Measurements from ENCODE around the gene DNHD1. TPM values are rescaled to one million over a fixed set of nuclear protein-coding genes. Genes with fewer than 3 reads are reported as not detected.

DNHD1 gene, protein sequence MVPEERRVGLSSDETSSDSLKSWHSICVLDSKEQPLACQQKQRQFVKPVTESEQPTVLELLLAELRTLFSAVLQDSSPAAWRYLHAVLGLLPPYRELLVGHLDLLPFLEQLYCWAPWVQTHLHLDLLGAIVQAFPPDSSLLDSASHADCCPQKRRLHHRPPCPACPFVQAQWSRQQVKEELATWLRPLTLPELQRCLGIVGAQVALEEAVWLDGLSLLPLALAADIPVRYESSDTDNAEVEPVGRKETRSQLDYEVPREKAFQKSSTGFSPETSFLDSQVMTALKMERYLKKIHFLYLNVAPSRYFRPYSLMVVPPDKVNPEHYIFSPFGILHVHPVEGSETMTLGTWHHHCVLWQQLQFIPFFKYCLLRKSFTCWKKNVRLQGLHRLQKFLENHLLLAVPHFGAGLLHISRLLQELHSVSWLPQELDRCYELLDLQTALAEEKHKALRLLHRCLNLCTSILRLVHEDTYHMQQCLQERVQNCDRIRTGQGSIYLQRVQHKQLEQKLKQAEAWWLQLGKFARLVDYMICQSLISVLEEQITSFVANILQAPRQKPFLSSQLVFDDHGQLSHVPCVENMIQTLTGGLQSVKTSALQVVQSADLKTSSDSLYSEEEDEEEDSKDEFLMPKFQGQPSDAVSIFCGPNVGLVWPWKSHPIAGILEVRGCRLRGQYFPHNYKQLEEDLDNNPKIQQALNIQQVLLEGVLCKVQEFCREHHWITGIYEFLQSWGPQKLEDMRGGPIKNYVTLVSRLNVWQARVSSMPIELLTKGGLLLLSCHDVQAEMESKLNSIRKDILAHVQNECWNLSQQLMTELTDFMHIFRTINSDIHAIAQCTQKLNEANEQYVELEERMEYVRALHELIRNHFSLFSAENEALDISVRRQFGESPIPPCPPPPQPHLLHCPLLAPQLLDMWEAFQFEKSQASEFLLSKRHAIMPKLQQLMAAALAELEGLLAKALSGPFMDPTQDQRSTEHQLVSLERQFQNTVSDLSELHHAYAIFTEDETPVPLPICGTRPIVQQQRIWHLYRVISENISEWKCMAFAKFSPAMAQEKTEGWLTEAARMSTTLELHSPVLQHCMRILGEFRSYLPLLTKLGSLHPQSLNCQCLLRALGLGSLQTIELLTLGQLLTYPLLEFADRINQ (N-terminal part only)
- total RNA-seq = 6.5 TPM

GRCh38 chr11:6497069-6497839 lies at the start of gene DNHD1:
Gene DNHD1 (plus strand): TSS chr11:6497280. CDS start chr11:6498216, 936 bp downstream.

DNA sequence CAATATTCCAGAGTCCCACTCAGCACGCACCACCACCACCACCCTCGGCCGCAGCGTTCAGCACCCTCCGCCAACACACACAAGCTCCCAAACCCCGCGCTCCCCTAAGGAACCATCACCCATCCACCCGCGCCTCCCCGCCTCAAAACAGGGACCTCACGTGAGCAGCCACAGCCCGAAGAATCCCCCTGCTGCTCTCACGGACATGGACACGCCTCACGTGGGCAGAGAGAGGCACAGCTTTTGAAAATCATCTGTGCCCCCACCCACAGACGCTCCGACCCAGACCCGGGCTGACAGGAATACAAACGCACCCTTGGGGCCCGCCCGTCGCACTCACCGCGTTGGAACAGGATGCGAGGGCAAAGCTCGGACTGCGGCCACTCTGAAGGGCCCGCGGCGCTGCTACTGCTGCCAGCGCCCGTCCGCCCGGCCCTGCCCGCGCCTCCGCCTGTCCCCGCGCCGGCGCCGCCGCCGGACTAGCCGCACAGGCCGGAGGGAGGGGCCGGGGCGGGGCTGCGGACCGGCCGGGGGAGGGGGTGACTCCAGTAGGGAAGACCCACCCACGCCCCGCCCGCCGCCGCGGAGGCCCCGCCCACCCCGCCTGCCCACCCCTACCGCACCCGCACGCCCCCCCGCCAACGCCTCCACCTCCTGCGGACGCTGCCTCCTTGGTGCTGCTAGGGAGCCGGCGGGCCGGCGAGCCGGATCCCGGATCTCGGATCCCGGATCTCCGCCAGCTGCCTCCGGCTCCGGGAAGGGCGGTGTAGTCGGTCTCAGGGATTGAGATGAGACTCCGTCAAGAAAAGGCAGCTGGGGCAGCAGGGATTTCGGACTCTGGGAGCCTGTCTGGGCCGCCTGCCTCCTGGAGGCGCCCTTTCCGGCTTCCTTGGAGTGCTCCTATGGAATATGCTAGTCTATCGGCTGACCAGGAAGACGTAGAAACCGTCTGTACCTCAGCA lies 23.3 kb upstream of the DNHD1 start, which contains the start of gene TRIM3:
TSS of gene TRIM3 (minus strand) at position 491 of the 962 bp plus-strand sequence. CDS start 8,246 bp downstream, outside the sequence.

DNA sequence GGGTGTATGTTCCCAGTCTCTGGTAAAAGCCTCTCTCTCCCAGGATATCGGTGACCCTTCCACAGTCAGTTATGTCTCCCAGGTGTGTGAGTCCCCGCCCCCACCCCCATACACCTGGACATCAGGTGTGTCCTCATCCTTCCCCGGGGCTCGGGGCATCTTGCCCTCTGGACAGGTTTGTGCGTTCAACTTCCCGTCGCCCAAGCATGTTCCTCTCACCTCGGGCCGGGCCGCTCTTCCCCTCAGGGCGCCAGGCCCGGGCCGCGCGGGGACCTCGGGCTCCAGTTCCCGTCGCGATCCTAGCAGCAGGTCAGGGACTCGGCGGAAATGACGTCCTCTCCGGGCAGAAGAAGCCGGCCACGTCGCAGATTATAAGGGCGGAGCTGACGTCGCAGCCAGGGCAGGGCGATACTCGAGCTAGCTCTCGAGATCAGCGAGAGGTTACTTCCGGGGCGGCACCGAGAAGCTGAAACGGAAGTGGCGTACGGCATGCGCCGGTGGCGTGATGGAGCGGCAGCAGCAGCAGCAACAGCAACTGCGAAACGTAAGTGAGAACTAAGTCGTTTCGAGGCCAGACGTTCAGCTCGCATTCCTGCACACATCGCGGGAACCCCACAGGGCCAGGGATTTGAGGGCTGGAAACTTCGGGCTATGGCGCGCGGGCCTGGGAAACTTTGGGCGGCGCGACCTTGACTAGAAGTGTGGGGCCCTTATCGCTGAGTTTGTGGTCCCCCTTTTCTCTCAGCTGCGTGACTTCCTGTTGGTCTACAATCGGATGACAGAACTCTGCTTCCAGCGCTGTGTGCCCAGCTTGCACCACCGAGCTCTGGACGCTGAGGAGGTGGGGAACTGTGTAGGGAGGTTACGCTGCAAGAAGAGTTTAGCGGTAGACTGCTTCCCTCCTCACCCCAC lies 15.8 kb upstream of the DNHD1 start, which contains the start of the genes ARFIP2 and TIMM10B:
TSS of gene ARFIP2 (minus strand) at position 320 of the 912 bp plus-strand sequence. CDS start 910 bp downstream, outside the sequence.
TSS of gene TIMM10B (plus strand) at position 490 of the 912 bp plus-strand sequence. CDS start at position 506, 16 bp downstream.

DNA sequence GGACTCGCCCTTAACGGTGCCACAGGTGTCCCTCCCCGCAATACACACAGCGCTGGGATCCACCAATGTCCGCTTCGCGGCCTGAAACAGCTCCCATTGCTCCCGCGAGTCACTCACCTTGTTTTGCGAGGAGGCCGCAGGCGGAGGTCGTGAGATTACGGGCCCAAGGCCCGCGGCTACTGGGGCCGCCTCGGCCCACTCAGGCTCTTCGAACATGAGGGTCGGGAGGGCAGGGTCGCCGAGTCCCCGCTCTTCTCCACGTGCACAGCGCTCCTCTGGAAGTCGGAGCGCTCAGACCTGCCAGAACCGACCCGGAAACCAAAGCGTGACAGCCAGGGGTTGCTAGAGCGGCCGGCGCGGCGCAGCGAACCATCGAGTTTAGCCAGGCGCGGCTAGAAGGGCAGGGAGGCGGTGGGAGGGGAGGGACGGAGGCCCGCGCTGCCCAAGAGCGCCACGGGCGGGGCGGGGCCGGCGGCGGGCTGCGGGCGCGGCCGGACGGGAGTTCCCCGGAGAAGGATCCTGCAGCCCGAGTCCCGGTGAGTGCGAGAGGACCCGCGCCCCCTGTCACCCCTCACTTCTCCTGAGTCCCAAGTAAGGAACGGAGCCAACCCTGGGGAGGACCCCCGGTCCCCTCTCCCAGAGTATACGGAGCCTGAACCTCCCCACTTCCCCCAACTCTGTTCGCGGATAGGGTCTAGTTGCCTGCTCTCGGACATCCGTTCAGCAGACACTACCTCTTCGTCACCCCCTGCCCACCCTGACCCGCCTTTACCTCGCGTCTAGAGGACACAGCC lies 106.4 kb downstream of the DNHD1 start, which contains the start of the genes ILK and RRP8:
TSS of gene ILK (plus strand) at position 488 of the 794 bp plus-strand sequence. CDS start 498 bp downstream, outside the sequence.
TSS of gene RRP8 (minus strand) at position 330 of the 794 bp plus-strand sequence. CDS start at position 216, 114 bp downstream.

DNA sequence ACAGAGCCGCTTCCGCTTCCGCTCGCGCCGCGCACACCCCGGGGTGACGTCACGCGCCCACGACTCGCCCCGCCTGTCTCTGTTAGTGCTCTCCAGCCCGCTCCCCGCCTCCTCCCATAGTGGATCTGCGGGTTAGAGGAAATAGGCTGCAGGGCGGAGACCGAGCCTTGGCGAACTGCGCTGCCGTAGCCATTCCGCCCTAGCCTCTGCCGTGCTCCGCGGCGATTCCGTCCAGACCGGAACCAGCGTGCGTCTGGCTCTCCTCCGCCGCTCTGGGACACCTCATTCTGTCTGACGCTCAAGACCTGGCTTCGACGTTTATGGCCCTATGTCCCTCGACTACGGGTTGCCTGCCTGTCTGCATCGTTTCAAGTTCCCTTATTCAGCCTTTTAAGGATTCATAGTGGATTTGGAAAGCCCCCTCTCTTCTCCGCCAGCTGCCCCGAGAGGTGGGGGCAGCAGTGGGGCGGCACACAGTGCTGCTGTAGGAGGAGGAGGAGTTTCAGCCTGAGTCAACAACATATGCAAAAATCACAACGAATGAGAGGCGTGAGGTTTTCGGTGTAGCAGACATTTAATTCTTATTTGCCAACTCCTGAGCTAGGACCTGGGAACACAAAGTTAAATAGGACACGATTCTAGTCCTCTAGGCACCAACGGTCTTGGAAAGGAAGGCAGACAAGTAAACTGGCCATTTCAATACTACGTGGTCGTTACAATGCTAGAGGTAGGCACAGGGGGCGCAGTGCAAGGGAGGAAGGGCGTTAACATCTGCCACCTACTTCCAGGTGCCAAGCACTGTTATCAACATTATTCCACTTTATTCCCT lies 115.3 kb downstream of the DNHD1 start, which contains the start of gene TAF10:
TSS of gene TAF10 (minus strand) at position 4 of the 829 bp plus-strand sequence. CDS start 27 bp downstream, outside the sequence.

GRCh38 chr11:6619004-6619745 lies 122.1 kb downstream of the DNHD1 start, which contains the start of gene TPP1:
Gene TPP1 (minus strand): TSS chr11:6619422. CDS start chr11:6619400, 22 bp downstream.

Other genes starting within 250 kb of the DNHD1 start
- 2.5 TPM for gene CCKBR, start 237.4 kb upstream of the DNHD1 start, total RNA-seq
- 2.5 TPM for gene CAVIN3, start 176.8 kb upstream of the DNHD1 start, total RNA-seq
- 15.0 TPM for gene SMPD1, start 106.8 kb upstream of the DNHD1 start, total RNA-seq
- gene APBB1, start 78.2 kb upstream of the DNHD1 start, total RNA-seq = 266 TPM
- 2.1 TPM for gene HPX, start 56.3 kb upstream of the DNHD1 start, total RNA-seq
- gene TRIM3, start 23.3 kb upstream of the DNHD1 start, total RNA-seq = 48.4 TPM
- 37.6 TPM for gene ARFIP2, start 15.9 kb upstream of the DNHD1 start, total RNA-seq
- gene TIMM10B, start 15.8 kb upstream of the DNHD1 start, total RNA-seq = 27.2 TPM
- gene RRP8, start 106.3 kb downstream of the DNHD1 start, total RNA-seq = 13.1 TPM
- gene ILK, start 106.5 kb downstream of the DNHD1 start, total RNA-seq = 51.2 TPM
- 14.8 TPM for gene TAF10, start 114.9 kb downstream of the DNHD1 start, total RNA-seq
- 16.8 TPM for gene TPP1, start 122.1 kb downstream of the DNHD1 start, total RNA-seq
- 48.4 TPM for gene DCHS1, start 158.5 kb downstream of the DNHD1 start, total RNA-seq
- gene MRPL17, start 186.1 kb downstream of the DNHD1 start, total RNA-seq = 23.5 TPM